NCI-H69 (cell line): Measurements from ENCODE around the gene TNFRSF8.
A peak's percentile ranks its signal among the peaks of the same experiment; 100 is the strongest.
"Not testable (repeated sequence)": the region's sequence is repeated elsewhere in the genome, so short reads cannot be mapped to it uniquely, and the experiment has no call there.

Experiments
- DNase-seq: peaks from one replicate; lab custom pipeline; 2025; lab: John Stamatoyannopoulos, UW

TNFRSF8 gene

DNA sequence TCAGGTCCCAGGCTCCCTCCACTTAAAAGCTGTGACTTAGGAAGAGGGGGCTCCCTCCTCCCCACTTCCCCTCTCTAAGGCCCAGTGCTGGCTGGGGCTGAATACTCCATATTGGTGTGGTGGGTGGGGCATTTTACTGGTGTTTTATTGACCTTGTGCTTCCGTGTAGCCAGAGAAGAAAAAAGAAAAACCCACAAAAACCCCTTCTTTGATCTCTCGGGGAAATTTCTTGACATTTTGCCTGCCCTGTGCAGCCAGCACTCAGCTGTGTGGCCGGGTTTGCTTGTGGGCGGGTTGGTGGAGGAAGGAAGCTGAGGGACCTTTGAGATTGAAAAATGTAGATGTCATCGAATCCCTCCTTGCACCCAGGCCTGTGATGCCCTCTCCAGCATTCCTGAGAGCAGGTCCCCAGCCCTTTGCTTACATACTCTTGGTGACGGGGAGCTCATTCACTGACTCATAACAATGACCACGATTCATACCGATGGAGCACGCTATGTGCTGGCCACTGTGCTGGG, 24.8 kb downstream of the TNFRSF8 start:
- no peak for DNase-seq

DNA sequence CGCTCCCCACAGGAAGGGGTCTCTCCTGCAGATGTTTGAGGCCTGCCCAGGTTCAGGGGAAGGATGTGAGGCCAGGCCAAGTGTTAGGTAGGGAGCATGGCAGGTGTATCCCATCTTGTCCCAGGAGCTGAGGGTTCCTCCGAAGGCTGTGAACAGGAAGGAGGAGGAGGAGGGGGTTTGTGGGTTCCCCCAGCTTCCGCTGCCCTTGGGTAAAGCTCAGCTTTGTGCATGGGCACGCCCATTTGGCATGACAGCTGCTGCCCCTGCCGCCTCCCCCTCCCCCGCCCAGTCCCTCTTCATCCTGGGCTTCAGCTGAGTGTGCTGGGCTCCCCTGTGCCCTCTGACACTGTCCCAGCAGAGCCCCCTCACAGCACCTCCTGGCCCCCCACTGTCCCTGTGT, 25.5 kb downstream of the TNFRSF8 start:
- DNase-seq, result no peak

DNA sequence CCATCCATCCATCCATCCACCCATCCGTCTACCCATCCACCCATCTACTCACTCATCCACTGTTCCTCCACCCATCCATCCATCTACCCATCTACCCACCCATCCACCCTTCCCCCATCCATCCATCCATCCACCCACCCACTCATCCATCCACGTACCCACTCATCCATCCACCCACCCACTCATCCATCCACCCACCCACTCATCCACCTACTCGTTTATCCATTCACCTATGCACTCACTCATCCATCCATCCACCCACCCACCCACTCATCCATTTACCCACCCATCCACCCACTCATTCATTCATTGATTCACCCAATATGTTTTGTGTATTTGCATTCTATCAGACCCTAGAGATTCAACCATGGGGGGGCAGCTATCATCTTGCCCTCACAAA, 27.2 kb downstream of the TNFRSF8 start:
- no peak for DNase-seq

DNA sequence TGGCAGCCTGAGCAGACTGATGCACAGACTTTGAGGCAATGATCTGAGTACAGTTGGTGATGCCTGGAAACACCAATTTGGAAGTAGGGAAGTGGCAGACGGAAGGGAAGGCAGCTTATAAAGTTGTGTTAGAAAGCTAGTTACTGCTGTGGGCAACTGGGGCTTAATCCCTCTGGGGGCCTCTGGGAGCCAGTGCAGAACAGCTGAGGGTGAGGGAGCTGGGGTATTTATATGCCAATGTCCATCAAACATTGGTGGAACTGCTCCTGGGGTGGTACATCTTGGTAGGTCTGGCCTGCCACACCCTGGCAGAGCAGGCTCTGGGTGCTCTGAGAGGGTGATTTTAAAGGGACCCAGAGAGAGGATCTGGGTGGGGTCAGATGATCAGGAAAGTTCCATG, 28.1 kb downstream of the TNFRSF8 start:
- DNase-seq, result no peak

DNA sequence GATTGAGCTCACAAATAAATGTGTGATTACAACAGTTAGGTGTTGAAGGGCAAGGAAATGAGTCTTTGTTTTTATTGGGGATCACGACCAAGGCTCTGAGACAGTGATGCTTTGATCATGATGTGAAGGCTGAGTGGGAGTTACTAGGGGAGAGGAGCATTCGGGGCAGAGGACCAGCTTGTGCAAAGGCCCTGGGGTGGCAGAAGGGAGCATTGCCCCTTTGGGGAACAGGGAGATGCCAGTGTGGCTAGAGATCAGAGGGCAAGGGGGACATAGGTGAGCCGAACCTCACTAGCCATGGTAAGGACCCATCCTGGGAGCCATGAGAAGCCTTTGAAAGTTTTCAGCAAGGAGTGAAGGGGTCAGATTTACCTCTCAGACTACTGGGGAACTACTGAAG, 31.1 kb downstream of the TNFRSF8 start:
- no peak for DNase-seq

DNA sequence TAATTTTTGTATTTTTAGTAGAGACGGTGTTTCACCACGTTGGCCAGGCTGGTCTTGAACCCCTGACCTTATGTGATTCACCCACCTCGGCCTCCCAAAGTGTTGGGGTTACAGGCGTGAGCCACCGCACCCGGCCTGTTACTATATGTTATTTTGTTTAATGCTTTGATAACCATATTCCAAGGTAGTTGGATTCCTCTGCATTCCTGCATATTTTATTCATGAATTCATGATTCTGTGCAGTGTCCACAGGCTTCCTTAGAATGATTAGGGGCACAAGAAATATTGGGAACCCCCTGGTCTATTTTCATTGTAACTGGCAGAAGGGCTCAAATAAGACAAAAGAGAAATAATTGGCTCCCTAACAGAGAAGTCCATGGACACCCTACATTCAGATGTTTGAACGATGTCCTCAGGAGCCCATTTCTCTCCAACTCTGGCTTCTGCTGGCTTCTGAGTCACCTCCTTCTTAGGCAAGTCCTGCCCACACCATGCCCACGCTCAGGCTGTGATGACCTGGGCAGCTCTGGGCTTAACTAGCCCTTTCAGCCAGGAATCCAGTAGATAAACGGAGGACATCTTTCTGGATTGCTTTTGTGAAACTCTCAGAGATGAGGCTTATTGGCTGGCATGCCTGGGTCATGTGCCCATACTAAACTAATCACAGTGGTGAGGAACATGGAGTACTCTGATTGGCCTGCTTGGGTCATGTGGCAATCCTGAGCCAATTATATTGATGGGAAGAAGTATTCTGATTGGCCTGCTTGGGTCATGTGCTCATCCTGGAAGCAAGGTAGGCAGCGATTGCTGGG, 32.6 kb downstream of the TNFRSF8 start:
- DNase-seq, result no peak

DNA sequence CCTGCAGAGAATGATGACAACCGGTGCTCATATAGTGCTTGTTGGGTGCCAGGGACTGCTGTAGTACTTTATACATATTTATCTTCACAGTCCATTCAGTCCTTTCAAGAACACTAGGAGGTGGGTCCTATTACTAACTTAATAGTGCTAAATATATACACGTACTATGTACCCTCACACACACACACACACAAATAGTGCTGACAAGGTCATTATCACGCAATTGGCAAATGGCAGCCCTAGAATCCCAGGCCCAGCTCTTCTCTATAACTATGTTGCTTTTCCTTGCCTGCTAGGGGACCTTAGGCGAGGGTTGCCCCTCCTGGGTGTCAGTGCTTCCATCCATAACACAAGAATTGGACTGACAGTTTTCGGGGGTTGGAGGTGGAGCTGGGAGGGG, 33.5 kb downstream of the TNFRSF8 start:
- no peak for DNase-seq

DNA sequence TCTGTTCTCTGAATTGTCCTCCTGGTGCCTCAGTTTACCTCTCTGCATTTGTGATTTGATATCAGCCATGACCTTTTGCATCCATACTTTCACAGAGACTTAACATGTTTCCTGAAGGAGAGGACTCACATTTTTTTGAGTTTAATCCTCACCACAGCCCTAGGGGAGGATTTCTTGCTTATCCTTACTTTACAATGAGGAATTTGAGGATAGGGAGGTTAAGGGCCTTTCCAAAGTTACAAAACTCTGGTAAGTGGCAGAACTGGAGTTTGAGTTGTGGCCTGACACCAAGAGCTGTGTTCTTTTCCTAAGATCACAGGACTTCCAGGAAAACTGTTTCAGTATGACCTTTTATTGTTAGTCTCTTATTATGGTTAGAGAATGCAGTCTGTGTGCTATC, 34.2 kb downstream of the TNFRSF8 start:
- no peak for DNase-seq

DNA sequence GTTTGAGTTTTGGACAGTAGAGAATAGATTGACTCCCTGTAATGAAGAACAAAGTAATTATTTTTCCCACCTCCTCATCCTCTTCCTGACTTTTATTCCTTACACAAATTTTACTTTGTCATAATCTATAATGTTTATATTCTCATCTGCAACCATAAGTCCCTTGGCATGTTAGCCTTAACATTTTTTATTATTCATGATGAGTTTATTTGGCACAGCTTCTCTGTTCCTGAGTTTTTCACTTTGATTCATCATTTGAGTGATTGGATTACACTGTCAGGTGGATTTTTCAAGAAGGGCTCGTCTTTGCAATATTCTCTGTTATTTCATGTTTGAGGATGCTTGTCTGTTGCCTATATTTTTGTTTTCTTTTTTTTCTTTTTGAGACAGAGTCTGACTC, 35.7 kb downstream of the TNFRSF8 start:
- DNase-seq, result no peak

DNA sequence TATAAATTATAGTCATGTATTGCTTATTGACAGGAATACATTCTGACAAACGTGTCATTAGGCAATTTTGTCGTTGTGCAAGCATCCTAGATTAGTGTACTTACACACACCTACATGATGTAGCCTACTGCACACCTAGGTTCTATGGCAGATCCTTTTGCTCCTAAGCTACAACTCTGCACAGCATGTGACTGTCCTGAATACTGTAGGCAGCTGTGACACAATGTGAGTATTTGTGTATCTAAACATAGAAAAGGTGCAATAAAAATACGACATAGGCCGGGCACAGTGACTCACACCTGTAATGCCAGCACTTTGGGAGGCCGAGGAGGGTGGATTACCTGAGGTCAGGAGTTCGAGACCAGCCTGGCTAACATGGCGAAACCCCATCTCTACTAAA, 36.5 kb downstream of the TNFRSF8 start:
- no peak for DNase-seq

DNA sequence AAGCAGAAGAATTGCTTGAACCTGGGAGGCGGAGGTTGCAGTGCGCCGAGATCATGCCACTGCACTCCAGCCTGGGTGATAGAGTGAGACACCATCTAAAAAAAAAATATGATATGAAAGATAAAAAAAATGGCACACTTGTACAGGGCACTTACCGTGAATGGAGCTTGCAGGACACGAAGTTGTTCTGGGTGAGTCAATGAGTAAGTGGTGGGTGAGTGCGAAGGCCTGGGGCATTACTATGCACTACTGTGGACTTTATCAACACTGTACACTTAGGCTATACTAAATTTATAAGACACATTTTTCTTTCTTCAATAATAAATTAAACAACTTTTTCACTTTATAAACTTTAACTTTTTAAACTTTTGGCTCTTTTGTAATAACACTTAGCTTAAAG, 37.0 kb downstream of the TNFRSF8 start:
- no peak for DNase-seq

DNA sequence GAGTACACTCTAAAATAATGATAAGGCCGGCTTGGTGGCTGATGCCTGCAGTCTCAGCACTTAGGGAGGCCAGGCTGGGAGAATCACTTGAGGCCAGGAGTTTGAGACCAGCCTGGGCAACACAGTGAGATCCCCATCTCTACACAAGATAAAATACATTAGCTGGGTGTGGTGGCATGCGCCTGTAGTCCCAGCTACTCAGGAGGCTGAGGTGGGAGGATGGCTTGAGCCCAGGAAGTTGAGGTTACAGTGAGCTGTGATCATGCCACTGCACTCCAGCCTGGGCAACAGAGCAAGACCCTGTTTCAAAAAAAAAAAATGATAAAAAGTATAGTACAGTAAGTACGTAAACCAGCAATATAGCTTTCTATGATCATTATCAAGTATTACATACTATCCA, 38.0 kb downstream of the TNFRSF8 start:
- not testable (repeated sequence) for DNase-seq

DNA sequence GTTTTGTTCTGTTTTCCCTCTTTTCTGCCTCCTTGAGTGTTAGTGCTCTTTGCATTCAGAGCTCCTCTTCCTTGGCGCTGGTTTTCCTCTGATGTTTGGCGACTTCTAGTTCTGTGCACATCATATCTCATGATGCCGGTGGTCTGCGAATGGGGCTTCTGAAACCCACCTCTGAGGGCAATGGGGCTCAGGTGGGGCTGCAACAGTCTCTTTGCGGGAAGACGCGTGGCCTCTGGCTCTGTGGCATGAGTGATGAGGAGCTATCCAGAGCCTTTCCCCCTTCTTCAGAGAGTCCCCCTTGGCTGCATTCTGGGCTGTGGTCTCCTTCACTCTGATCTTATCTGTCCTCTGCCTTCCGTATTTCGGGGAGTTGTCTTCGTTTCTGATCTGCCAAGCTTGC, 39.0 kb downstream of the TNFRSF8 start:
- DNase-seq, result no peak

DNA sequence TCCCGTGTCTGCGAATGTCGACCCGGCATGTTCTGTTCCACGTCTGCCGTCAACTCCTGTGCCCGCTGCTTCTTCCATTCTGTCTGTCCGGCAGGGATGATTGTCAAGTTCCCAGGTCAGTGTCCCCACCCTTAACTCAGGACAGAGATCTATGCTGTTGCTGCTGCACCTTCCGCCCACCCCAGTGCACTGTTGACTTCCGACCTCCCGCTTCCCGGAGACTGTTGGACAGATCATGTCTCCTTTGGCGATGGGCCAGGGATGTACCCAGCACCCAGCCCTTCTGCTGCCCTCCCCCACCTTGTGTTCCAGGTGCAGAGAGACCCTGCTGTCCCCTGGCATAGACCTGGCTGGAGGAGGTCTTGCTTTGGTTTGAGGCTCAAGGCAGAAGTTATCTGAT, 41.3 kb downstream of the TNFRSF8 start:
- no peak for DNase-seq

DNA sequence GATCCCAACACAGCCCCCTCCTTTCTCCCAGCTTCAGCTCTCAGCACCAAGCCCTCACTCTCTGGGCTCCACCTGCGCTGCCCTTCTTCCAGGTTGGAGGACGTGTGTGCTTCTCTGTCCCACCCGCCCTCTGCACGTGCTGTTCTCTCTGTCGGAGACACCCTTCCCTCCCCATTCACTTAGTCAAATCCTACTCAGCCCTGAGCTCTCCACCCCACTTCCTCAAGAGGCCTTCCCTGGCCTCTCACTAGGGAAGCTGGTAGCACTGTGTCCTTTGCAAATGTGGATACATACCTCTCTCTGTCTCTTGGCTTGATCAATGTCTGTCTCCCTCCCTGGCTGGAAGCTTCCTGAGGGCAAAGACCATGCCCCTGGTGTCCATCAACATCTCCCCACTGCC, 43.0 kb downstream of the TNFRSF8 start:
- DNase-seq, result no peak

DNA sequence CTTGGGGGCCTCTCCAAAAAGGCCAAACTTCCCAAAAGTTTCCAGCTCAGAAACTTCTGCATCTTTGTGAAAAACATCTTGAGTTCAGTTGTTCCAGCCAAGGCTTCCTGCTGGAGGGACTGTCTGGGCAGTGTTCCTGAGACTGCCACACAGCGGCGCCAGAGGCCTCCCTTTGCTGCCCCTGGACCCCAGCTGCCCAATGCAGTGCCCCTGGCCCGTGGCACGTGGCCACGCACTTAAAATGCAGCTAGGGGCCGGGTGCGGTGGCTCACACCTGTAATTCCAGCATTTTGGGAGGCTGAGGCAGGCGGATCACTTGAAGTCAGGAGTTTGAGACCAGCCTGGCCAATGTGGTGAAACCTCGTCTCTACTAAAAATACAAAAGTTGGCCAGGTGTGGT, 43.8 kb downstream of the TNFRSF8 start:
- peak; percentile 33 for DNase-seq

DNA sequence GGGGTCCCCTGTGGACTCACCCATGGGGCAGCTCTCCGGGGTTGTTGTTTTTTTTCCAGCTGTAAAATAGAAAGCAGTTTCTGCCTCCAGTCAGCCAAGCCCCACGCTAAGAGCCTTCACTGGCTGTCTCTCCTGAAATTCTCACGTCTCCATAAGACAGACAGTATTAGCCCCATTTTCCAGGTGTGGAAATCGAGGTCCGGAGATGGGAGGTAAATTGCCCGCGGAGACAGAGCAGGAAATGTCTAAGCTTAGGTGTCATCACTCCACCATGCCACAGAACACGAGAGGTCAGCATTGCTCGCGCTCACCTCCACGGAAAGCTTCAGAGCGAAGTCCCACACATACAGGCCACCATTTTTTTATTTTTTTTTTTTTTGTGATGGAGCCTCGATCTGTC, 44.6 kb downstream of the TNFRSF8 start:
- no peak for DNase-seq

DNA sequence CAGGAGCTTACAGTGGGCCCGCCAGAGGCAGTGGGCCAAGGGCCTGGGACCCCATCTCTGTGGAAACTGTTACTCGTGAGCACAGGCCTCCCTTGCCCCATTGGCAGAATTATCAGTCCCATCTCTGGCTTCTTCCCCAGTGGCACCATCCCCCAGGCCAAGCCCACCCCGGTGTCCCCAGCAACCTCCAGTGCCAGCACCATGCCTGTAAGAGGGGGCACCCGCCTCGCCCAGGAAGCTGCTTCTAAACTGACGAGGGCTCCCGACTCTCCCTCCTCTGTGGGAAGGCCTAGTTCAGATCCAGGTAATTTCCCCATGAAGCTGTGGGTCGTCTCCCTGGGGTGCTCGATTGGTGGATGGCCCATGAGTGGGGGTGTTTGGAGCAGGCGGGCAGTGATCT, 46.8 kb downstream of the TNFRSF8 start:
- DNase-seq, result no peak

DNA sequence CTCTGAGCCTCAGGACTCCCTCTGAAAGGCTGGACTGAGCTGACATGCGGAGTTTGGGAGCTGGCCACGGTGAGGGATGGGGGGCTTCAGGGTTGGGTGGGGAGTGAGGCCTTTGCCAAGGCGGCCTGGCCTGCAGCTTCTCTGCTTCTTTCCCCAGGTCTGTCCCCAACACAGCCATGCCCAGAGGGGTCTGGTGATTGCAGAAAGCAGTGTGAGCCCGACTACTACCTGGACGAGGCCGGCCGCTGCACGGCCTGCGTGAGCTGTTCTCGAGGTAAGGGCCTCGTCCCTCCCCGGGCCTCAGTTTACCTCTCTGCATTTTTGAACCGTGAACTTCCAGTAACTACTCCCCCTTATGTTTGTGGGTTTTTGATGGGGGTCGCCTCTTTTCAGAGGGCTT, 48.6 kb downstream of the TNFRSF8 start:
- DNase-seq, result no peak

DNA sequence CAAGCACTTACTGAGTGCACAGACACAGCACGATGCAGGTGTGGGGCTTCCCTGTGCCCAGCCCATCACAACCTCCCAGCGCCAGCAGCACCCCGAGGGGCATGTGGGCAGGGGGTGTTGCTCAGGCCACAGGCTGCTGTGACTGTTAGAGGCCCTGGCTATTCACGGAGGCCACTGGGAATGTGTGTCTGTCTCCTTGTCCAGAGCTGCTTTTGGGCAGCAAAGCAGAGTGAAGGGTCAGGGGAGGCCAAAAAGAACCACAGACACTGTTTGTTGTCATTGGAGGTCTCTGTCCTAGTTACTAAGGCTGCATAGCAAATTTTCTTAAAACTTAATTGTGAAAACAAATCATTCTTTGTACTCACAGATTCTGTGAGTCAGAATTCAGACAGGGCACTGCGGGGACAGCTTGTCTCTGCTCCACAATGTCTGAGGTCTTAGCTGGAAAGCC, 49.6 kb downstream of the TNFRSF8 start:
- DNase-seq, result no peak

DNA sequence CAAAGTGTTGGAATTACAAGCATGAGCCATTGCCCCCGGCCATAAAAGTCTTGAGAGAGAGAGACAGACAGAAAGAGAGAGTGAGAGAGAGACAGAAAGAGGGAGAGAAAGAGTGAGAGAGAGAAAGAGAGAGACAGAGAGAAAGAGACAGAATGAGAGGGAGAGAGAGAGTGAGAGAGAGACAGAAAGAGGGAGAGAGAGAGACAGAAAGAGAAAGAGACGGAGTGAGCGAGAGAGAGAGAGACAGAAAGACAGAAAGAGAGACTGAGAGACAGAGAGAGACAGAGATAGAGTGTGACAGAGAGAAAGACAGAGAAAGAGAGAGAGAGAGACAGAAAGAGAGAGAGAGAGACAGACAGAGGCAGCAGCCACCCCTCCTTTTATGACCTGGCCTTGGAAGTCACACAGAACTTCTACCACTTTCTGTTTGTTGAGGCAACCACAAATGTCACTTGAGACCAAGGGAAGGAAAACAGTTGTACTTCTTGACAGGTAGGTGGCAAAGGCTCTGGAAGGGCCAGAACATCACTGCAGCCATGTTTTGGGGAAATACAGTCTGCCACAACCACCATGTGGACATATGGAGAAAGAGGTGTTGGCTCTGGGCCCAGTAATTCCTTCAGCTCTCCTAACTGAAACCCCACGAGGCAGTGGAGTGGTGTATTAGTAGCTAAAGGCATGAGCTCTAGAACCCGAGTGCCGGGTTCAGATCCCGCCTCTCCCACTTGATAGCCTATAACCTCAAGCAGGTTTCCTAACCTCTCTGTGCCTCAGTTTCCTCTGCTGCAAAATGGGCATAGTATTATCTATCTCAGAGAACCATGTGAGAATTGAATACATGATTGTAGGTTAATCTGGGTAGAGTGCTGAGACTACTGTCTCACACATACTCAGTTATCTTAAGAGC, 50.6 kb downstream of the TNFRSF8 start:
- peak; percentile 68 for DNase-seq

DNA sequence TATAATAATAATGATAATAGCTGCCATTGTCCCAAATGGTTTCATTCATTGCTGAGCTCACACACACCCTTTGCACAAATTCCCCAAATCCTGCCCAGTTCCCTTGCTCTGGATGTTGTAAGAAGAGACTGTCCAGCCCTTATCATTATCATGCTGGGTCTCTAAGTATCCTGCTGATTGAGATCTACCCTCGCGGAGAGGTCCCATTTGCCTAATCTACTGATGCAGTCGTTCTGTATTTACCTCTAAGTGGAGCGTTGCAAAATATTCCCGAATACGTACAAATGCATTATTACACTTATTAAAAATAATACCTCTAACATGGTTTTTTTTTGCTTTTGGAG, 51.2 kb downstream of the TNFRSF8 start:
- no peak for DNase-seq

DNA sequence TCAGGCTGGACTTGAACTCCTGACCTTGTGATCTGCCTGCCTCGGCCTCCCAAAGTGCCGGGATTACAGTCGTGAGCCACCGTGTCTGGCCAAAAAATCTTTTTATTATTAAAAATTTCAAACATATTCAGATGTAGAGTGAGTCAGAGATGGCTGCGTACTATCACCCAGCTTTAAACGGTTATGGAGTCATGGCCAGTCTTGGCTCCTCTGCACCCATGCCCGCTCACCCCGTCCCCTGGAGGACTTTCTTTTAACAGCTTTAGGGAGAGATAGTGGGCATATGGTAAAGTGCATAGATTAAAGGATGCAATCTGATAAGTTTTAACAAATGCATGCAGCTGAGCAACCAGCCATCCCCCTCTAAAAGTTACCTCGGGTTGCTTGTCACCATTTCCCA, 51.8 kb downstream of the TNFRSF8 start:
- no peak for DNase-seq
